Activated CD4-positive, alpha-beta T cell treated with anti-CD3 and anti-CD28 coated beads for 24 hours (primary cell): ENCODE results near the gene PRMT1.
"Not testable (repeated sequence)": the region's sequence is repeated elsewhere in the genome, so short reads cannot be mapped to it uniquely, and the experiment has no call there.

Experiments
- DNase-seq, 2 donors: peaks; one replicate each; pipeline ENCODE4 v3.0.0-alpha.2; 2020; ENCODE audit warnings: low read depth in 2 of 2

Gene PRMT1

GRCh38 chr19:49719420-49719819, 42.3 kb downstream of the PRMT1 start:
- DNase-seq = not testable (repeated sequence)

GRCh38 chr19:49727217-49728030, 50.4 kb downstream of the PRMT1 start:
- DNase-seq = no peak

- DNase-seq = no peak
Measured at GRCh38 chr19:49730166-49730565, 53.1 kb downstream of the PRMT1 start.
